ENCODE data around the gene DCP1A.

GRCh38 chr3:53354945-53355498 is 7.7 kb upstream of the DCP1A start:
- TF ChIP-seq EZH2phosphoT487 (conservative IDR thresholded peaks at IDR 0.05; ENCODE audit: low read length), result no peak
- TF ChIP-seq CTCF (IDR thresholded peaks at IDR 0.05; ENCODE audit: insufficient read depth, low read length, poor library complexity, severe bottlenecking), result no peak
